ENCODE data around the gene DES.

DES gene

GRCh38 chr2:219421323-219421722 is 3.1 kb downstream of the DES start:
- no peak for DNase-seq

DNA sequence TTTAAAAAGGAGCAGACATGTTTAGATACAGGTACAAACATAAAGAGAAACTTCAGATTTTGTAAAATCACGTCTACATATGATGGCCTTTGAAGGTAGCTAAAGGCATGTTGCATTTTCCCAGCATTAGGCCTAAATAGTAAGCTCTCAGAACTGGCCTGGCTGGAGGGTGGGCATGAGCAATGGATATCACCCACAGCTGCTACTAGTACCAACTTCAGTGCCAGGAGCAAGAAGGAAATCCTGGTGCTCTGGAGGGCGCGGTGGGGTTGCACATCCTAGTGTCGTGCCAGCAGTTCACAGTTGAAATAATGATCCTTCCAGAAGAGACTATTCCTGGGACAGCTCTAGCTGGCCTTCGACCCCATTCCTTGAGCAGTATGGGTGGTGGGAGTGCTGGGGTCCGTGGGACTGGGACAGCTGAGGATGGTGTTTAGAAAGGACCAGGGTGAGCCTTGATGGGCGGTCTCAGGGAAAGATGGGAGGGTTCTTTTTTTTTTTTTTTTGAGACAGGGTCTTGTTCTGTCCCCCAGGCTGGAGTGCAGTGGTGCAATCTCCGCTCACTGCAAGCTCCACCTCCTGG is 4.9 kb downstream of the DES start:
- no peak for DNase-seq

DNA sequence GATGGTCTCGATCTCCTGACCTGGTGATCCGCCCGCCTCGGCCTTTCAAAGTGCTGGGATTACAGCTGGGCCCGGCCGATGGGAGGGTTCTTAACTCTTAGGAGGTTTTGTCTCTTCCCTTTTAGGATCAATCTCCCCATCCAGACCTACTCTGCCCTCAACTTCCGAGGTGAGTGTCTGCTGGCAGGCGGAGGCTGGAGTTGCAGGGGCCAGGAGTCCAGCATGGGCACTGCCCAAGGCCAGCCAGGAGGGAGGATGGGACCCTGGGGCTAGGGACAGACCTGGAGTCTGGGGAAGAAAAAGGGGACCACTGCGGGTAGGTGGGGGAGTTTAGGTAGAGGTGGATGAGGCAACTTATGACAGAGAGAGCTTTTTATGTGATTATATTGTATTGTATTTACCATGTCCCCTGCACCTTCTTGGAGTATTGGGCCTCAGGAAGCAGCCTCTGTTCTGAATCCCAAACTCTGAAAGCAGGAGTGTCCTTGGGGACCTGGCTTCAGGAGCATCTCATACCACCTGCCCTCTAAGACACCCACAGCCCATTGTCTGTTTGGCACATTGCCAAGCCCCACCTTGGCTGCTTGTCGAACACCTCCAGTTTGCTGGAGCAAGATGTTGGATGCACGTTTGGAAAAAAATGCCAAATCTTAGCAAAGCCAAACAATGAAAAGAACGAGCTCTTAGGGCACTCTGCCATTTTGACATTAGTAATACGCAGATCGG is 5.6 kb downstream of the DES start:
- DNase-seq = no peak

DNA sequence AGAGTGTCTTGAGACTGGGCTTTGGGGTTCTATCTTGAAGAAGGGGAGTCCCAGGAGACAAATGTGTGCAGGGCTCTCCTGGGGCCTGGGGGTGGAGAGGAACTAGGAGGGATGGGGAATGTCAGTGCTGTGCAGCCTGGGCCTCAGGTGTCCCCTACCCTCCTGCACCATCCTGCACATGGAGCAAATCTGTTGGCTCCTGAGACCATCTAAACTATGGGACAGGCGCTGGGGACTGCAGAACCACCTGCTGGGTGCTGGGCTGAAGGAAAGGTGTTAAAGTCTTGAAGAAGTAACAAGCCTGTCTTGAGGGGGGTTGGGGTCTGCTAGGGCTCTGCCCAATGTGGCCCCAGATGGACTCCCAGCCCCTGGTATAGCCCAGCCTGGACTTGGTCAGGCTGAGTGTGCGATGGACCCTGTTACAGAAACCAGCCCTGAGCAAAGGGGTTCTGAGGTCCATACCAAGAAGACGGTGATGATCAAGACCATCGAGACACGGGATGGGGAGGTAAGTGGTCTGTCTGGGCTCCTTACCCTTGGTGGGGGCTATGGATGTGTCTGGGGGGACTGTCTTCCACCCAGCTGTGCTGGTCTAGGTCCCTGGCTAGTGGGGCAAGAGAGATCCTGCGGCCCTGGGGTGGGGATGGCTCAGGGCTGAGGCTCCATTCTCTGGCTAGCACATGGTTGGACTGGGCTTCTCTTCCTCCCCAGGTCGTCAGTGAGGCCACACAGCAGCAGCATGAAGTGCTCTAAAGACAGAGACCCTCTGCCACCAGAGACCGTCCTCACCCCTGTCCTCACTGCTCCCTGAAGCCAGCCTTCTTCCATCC is 7.3 kb downstream of the DES start:
- DNase-seq = no peak

- no peak for DNase-seq
These were observed 7.9 kb downstream of the DES start for GRCh38 chr2:219426068-219426443.

DNA sequence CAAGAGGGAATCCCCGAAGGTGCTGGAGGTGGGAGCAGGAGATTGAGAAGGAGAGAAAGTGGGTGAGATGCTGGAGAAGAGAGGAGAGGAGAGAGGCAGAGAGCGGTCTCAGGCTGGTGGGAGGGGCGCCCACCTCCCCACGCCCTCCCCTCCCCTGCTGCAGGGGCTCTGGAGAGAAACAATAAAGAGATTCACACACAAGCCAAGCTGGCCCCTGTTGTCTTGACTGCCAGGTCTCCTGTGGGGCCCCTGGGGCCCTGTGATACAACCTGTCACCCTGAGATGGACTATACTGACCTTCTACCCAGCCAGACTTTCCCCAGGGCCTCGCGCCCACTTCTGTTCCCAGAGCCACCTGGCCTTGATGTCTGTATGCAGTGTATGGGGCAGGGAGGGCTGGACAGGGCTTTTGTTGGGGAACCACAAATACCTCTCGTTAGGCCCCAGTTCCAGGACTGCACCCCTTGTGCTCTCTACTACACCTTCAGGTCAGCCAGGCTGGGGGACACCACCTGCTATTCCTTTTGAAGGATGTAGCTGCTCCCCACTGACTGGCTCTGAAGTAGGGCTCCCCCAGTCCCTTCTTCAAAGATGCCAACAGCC is 8.5 kb downstream of the DES start:
- DNase-seq = no peak

GRCh38 chr2:219428469-219428868 is 10.3 kb downstream of the DES start:
- no peak for DNase-seq

DNA sequence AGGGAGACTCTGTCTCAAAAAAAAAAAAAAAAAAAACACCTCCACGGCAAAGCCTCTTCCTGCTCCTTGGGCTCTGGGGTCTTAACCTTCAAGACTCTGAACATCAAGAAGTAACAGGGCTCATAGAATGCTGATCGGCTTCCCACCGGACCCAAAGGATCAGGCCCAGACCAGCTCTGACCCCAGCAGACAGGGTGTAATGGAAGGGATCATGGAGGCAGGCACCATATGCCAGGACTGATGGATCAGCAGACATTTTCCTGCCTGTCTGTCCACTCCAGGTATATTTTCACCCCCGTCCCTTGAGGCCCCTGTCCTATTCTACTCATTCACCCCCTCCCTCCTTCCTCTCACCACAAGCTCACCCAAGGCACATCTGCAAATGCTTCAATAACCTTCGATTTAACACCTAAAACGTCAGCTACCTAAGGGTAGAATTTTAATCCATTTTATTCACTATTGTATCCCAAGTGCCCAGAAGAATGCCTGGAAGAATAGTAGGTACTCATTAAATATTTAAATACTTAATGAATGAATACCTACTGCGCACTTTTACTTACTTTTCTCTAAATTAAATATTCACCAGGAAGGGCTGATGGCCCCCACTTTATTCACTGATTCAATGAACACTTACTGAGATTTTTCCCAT is 11.9 kb downstream of the DES start:
- DNase-seq = no peak

GRCh38 chr2:219430633-219431615 is 12.7 kb downstream of the DES start:
- DNase-seq = no peak

- no peak for DNase-seq
These were observed 15.7 kb downstream of the DES start for GRCh38 chr2:219433666-219434467.

DNA sequence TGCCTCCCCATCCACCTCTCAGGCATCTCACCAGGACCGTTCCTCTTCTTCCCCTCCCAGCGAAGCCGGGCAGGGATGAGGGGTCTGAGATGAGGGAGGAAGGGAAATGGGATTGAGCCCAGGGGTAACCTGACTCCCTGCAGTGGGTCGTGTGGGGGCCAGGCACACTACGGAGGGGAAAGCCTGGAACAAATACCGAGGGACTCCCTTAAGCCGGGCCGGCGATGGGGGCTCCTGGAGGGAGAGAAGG is 16.2 kb downstream of the DES start:
- no peak for DNase-seq

GRCh38 chr2:219434718-219435525 is 16.7 kb downstream of the DES start, which contains the start of gene SPEG:
Gene SPEG, plus strand, starts transcription at chr2:219434843. Its CDS starts 135 bp downstream, at chr2:219434978.
- DNase-seq = no peak

DNA sequence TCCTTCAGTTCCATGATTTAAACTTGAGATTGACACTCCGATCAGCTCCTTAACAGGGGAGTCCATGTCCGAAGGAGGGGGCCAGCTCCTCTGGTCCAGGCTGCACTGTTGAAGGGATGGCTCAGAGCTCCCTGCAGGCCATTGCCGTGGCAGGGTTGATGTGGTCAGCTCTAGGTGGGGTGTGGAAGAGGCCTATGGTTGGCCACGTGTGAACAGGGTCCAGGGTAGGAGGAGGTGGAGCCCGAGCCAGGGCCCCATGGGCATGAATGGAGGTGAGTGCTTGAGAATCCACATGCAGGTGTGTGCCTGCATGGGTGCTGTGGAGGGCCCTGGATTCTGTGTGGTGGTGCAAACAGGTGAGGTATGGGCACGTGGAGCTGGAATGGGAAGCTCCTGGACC is 17.5 kb downstream of the DES start:
- DNase-seq = no peak

DNA sequence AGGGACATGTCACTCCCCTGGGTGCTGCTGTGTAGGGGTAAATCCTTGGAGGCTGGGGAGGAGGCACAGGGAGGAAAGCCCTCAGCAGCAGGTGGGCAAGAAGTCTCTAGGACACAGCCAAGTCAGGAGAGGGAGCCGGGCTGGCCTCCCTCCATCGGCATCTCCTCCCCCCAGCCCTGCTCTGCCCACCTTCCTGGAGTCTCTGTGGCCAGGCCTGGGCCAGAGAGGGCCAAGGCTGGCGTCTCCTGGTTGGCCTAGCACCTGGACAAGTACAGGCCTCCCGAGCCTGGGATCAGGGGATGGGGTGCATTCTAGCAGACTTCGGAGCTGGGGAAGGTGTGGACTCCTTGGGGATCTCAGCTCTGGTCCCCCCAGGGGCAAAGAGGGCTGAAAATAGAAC is 18.3 kb downstream of the DES start:
- no peak for DNase-seq

GRCh38 chr2:219437141-219437540 is 19.0 kb downstream of the DES start:
- DNase-seq = no peak

DNA sequence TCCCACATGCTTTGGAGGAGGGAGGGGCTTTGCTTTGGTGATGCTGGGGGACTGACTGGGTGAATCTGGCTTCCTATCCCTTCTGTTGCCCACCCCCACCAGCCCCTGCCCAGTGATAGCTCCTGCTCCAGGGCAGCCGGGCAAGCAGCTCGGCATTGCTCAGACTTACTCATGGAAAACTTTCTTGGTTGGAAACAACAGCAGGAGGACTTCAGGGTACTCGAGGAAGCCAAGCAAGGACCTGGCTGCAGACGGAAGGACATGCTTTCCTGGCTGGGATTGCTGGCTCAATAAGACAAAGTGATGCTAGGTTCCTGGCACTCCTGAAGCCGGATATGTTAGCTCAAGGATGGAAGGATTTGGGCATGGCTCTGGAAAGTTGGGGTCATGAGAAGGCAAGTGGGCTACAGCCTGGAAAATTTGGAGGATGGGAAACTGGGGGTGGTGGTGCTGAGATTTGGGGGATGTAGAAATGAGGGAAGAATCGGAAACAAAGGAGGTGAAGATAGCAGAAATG is 19.6 kb downstream of the DES start:
- DNase-seq = no peak

DNA sequence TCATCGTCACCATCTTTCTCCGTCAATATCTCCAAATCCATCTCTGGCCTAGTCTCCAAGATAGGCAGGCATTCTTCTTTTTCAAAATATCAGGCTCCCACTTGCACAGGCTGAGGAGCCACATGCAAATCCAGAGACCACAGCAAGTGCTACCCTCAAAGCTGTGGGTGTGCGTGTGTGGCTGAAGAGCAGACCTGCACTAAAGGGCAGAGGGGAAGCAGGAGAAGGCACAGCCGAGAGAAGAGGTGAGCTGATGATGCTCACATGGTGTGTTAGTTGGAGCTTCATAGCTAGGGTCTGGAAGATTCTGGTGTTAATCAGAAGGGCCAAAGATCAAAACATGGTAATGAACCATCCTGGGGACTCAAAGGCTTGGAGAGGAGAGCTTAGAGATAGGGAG is 20.3 kb downstream of the DES start:
- DNase-seq = no peak

GRCh38 chr2:219439506-219439905 is 21.3 kb downstream of the DES start:
- no peak for DNase-seq

GRCh38 chr2:219440388-219441256 is 22.4 kb downstream of the DES start:
- DNase-seq = no peak

Data from NCI-H187 treated with DMSO at 0.1 percent for 48 hours (cell line).